Kidney (tissue), 14 donors: ENCODE results near the gene ZP1. TPM values are rescaled to one million over a fixed set of nuclear protein-coding genes. Genes with fewer than 3 reads are reported as not detected.

Experiments
- DNase-seq, 5 donors: peaks; one replicate each; pipeline ENCODE4 v3.0.0-alpha.2; 2013 to 2020
- FAIRE-seq: peaks from 2 replicates; lab custom pipeline; 2012; peaks lifted over from hg19 to GRCh38; lab: Jason Lieb, UNC
- H3K27ac ChIP-seq, 2 donors: one replicate each; pipeline ENCODE4 v1.7.0; 2013; ENCODE audit warnings: low read depth in 2 of 2, low read length in 2 of 2, inconsistent platforms in 1 of 2
- H3K27me3 ChIP-seq: one replicate; pipeline ENCODE4 v1.7.1; 2013; ENCODE audit warnings: low read length, inconsistent platforms; ENCODE audit not compliant: control insufficient read depth, insufficient read depth
- H3K36me3 ChIP-seq, 3 donors: one replicate each; pipeline versions ENCODE4 v1.7.0 to v1.7.1; 2013; ENCODE audit warnings: low read length in 3 of 3, control low read depth in 1 of 3, inconsistent platforms in 1 of 3; ENCODE audit not compliant: insufficient read depth in 3 of 3, control insufficient read depth in 2 of 3
- H3K4me1 ChIP-seq, 3 donors: one replicate each; pipeline versions ENCODE4 v1.7.0 to v1.7.1; 2013; ENCODE audit warnings: low read length in 3 of 3, inconsistent platforms in 1 of 3, low read depth in 1 of 3; ENCODE audit not compliant: control insufficient read depth in 2 of 3, insufficient read depth in 2 of 3
- H3K4me3 ChIP-seq, 3 donors: one replicate each; pipeline versions ENCODE4 v1.7.0 to v1.8.1; 2013; ENCODE audit warnings: low read length in 3 of 3, control low read depth in 1 of 3, inconsistent platforms in 1 of 3
- H3K9ac ChIP-seq, 3 donors: one replicate each; pipeline versions ENCODE4 v1.7.0 to v1.7.1; 2013; ENCODE audit warnings: low read length in 3 of 3, control low read depth in 1 of 3, inconsistent platforms in 1 of 3
- H3K9me3 ChIP-seq, 3 donors: one replicate each; pipeline versions ENCODE4 v1.7.0 to v1.7.1; 2013; ENCODE audit warnings: low read length in 3 of 3, control low read depth in 1 of 3, inconsistent platforms in 1 of 3; ENCODE audit not compliant: control insufficient read depth in 2 of 3, insufficient read depth in 1 of 3
- intact Hi-C: fragments of 100-400 bp; cut with DNase I; formaldehyde crosslinking; loops from one replicate; pipeline ENCODE4 v1.11.1; 2022
- polyA plus RNA-seq: library from polyadenylated mRNA; stranded (reverse); fragments of 350-450 nt; fragmentation: Illumina TruSeq; extraction: RNeasy Lipid Tissue Mini Kit (QIAGEN cat#74804); gene quantifications from one replicate; pipeline ENCODE4 v1.2.3, GENCODE V29; 2014; ENCODE audit warnings: low read depth, low replicate concordance; ENCODE audit not compliant: insufficient read depth
- total RNA-seq: library from RNA; stranded (reverse); fragmentation: NEBNext Ultra II Directional; extraction: Animal tissue kit (Norgen Biotek cat#: 25700); gene quantifications from one replicate; pipeline ENCODE4 v1.2.1, GENCODE V29; 2021
- TF ChIP-seq, protein P1 (sequence below): IDR thresholded peaks from 3 replicates; pipeline ENCODE4 v1.5.1; 2012; ENCODE audit warnings: mild to moderate bottlenecking, moderate library complexity, borderline replicate concordance; ENCODE audit not compliant: insufficient read depth; ENCODE audit errors: extremely low read depth
- donor health status: control.
- donor health status: control.
- donor health status: control.
- donor health status: control.
- donor health status: control.
- donor health status: DM: yes; HTN: yes; CAD: no.
- donor health status: Normal renal cell carcinoma (clear cell type).

The ZP1 gene
- total and polyA plus RNA-seq, 2 donors from 2014 or later = not detected

DNA sequence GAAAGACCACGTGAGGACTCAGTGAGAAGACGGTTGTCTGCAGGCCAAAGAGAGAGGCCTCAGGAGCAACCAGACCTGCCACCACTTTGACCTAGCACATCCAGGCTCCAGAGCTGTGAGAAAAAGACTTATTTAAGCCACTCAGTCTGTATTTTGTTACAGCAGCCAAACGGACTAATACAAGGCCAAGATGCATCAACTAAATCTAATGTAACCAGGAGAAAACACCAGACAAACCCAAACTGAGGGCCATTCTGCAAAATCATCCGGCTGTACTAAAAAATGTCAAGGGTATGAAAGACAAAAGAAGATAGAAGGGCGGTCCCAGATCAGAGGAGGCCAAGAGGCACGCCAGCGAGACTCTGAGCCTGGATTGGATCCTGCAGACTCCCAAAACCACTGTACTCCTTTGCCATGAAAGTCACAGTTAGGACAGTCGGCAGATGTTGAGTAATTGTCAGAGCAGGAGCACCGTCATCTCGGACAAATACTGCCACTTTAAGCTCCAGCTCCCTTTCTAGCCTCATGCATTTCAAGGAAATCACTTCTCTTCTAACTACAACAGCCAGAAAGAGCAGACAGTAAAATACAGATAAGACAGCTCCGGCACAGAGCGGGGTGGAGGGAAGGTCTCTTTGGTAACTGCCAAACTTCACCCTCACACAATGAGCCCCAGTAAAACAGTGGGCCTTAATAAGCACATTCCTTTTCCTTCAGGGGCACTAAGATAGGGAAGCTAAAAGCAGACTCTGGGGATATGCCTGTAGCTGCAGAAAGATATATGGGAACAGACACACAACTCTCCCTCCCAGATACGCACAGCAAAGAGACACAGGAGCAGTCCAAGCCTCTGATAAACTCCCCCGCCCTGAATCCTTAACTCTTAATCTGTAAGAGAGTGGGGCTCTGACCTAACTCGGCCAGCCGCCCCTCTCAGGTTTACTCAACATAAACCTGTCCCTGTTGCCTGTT lies 3.5 kb upstream of the ZP1 start:
- Histone ChIP-seq H3K9me3 (no peaks in the 10 kb centered on the region), H3K4me3 (no peak overlapping the region), H3K27me3 (no peaks in the 10 kb centered on the region), H3K4me1 (no peaks in the 10 kb centered on the region), H3K36me3 (no peaks in the 10 kb centered on the region), H3K27ac (no peak overlapping the region), H3K9ac (no peak overlapping the region)
- TF ChIP-seq, protein P1, sequence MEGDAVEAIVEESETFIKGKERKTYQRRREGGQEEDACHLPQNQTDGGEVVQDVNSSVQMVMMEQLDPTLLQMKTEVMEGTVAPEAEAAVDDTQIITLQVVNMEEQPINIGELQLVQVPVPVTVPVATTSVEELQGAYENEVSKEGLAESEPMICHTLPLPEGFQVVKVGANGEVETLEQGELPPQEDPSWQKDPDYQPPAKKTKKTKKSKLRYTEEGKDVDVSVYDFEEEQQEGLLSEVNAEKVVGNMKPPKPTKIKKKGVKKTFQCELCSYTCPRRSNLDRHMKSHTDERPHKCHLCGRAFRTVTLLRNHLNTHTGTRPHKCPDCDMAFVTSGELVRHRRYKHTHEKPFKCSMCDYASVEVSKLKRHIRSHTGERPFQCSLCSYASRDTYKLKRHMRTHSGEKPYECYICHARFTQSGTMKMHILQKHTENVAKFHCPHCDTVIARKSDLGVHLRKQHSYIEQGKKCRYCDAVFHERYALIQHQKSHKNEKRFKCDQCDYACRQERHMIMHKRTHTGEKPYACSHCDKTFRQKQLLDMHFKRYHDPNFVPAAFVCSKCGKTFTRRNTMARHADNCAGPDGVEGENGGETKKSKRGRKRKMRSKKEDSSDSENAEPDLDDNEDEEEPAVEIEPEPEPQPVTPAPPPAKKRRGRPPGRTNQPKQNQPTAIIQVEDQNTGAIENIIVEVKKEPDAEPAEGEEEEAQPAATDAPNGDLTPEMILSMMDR = no peak
- no peak for DNase-seq
- FAIRE-seq = no peak
- intact Hi-C loops = no loop called here

DNA sequence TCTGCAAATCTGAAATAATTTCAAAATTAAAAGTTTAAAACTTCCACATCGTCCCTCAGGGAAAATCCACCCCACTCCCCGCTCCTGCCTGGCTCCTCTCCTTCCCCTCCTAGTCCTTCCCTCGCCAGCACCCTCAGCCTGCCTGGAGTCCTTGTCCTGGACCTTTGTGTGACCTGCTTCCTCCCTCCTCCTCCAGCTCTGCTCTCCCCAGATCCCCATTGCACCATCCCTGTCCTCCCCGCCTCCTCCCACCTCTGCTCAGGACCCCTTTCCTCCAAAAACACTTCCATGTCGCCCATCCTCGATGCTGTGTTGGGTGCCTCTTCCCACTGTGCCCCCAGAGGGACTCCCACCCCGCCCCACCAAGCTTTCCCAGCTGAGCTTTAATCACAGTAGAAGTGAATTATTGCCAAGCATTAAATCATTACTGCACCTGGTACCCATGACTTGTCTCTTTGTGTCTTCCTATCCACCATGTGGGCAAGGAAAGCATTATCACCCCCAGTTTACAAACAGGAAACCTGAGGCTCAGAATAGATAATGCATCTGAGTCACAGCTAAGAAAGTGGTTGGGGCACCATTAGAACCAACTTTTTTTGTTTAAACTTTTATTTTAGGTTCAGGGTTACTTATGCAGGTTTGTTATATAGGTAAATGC lies 2.4 kb upstream of the ZP1 start:
- no peak for FAIRE-seq
- intact Hi-C loops = no loop called here

DNA sequence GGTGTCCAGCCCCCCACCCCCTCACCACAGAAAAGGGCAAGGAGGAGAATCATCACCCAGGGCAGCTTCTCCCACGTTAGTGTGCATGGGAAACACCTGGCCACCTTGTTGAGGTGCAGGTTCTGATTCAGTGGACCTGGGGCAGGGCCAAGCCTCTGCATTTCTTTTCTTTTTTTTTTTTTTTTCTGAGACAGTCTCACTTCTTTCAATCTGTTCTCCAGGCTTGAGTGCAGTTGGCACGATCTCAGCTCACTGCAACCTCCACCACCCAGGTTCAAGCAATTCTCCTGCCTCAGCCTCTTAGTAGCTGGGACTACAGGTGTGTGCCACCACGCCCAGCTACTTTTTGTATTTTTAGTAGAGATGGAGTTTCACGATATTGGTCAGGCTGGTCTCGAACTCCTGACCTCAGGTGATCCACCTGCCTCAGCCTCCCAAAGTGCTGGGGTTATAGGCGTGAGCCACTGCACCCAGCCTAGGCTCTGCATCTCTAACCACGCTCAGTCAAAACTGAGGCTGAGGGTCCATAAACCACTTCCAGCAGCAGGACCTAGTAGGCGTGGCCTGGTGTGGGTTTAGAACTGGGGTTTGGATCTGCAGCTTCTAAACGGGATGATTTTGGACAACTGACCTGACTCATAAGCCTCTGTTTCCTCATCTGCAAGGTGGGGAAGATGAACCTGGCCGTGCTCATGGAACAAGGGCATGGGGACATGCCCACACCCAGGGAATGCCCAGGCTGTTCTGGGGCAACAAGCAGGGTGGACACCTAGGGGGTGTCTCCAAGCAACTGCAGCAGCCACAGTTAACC lies 734 bp downstream of the ZP1 start:
- H3K9ac ChIP-seq = no peak overlapping the region
- H3K9me3 ChIP-seq = no peaks in the 10 kb centered on the region
- no peak overlapping the region for H3K4me3 ChIP-seq
- H3K4me1 ChIP-seq = no peaks in the 10 kb centered on the region
- FAIRE-seq = no peak
- no peak for DNase-seq
- H3K27ac ChIP-seq = no peak overlapping the region
- intact Hi-C loops = no loop called here
- TF ChIP-seq, protein P1 = no peak
- no peaks in the 10 kb centered on the region for H3K36me3 ChIP-seq
- no peaks in the 10 kb centered on the region for H3K27me3 ChIP-seq

More for the DNA sequence above, 2.4 kb upstream of the ZP1 start:
- DNase-seq = no peak
- Histone ChIP-seq H3K4me1 (no peaks in the 10 kb centered on the region), H3K27ac (no peak overlapping the region), H3K9ac (no peak overlapping the region), H3K27me3 (no peaks in the 10 kb centered on the region), H3K4me3 (no peak overlapping the region), H3K36me3 (no peaks in the 10 kb centered on the region), H3K9me3 (no peaks in the 10 kb centered on the region)
- TF ChIP-seq, protein P1 = no peak
